ENCODE measurements around the gene LIMS1. TPM values are rescaled to one million over a fixed set of nuclear protein-coding genes. Genes with fewer than 3 reads are reported as not detected.

The LIMS1 gene
- total RNA-seq, 4 donors from 2014 or later, result 147 to 308 (median 224) TPM

GRCh38 chr2:108580050-108580449 lies 45.8 kb downstream of the LIMS1 start:
- Histone ChIP-seq H3K27ac (peak overlapping the region; percentile 32 to 71 (median 44)), H3K36me3 (no peaks in the 10 kb centered on the region), H3K4me1 (peaks cover 39 to 41% of the 10 kb centered on the region in 2 donors), H3K27me3 (no peaks in the 10 kb centered on the region), H3K4me3 (no peak overlapping the region), H3K9me3 (no peaks in the 10 kb centered on the region)
- ATAC-seq (no peak), DNase-seq (no peak)
- in situ Hi-C loops (cut with MboI; ENCODE audit: low sequenced_read_pairs in 4 of 4), result loop anchor here in 3 of 4 donors (5.0 to 25.0 kb wide), 3 partner anchors 48 to 235 kb away; partner anchors contain the start of gene LIMS1 (in 1 of the 3)
- intact Hi-C loops (cut with DNase I; ENCODE audit: low total_unique reads), result loop anchor here (5.0 kb wide), 1 partner anchor 643 kb away; no protein-coding TSS in a partner anchor
- TF ChIP-seq POLR2A (IDR thresholded peaks at IDR 0.05), result no peak
- TF ChIP-seq, protein P1, sequence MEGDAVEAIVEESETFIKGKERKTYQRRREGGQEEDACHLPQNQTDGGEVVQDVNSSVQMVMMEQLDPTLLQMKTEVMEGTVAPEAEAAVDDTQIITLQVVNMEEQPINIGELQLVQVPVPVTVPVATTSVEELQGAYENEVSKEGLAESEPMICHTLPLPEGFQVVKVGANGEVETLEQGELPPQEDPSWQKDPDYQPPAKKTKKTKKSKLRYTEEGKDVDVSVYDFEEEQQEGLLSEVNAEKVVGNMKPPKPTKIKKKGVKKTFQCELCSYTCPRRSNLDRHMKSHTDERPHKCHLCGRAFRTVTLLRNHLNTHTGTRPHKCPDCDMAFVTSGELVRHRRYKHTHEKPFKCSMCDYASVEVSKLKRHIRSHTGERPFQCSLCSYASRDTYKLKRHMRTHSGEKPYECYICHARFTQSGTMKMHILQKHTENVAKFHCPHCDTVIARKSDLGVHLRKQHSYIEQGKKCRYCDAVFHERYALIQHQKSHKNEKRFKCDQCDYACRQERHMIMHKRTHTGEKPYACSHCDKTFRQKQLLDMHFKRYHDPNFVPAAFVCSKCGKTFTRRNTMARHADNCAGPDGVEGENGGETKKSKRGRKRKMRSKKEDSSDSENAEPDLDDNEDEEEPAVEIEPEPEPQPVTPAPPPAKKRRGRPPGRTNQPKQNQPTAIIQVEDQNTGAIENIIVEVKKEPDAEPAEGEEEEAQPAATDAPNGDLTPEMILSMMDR (IDR thresholded peaks at IDR 0.05 in 4 of 5, conservative IDR thresholded peaks at IDR 0.05 in 1 of 5), result no peak

- H3K9me3 ChIP-seq, result no peaks in the 10 kb centered on the region
- intact Hi-C loops (cut with DNase I; ENCODE audit: low total_unique reads) (loop anchor here (2.0 to 5.0 kb wide), 4 partner anchors 49 to 647 kb away; partner anchors contain the start of genes GCC2 and LIMS1), in situ Hi-C loops (cut with MboI; ENCODE audit: low sequenced_read_pairs in 4 of 4) (loop anchor here in 3 of 4 donors (5.0 to 25.0 kb wide), 3 partner anchors 52 to 239 kb away; partner anchors contain the start of gene LIMS1 (in 1 of the 3))
- H3K27ac ChIP-seq, result peak overlapping the region; percentile 30 to 79 (median 64)
- H3K4me1 ChIP-seq, result peaks cover 56 to 57% of the 10 kb centered on the region in 2 donors
- no peak for TF ChIP-seq POLR2A (IDR thresholded peaks at IDR 0.05)
- TF ChIP-seq, protein P1 (IDR thresholded peaks at IDR 0.05 in 4 of 5, conservative IDR thresholded peaks at IDR 0.05 in 1 of 5), result peak; percentile 70 to 82 (median 78)
- H3K27me3 ChIP-seq, result no peaks in the 10 kb centered on the region
- DNase-seq (peak; percentile 52 to 71), ATAC-seq (peak; percentile 77 to 85)
- H3K4me3 ChIP-seq, result no peak overlapping the region
- no peaks in the 10 kb centered on the region for H3K36me3 ChIP-seq
Measured at GRCh38 chr2:108583903-108584520, 49.7 kb downstream of the LIMS1 start.

- Histone ChIP-seq H3K9me3 (no peaks in the 10 kb centered on the region), H3K4me1 (peaks cover 57 to 58% of the 10 kb centered on the region in 2 donors), H3K4me3 (no peak overlapping the region), H3K27me3 (no peaks in the 10 kb centered on the region), H3K36me3 (no peaks in the 10 kb centered on the region), H3K27ac (peak overlapping the region; percentile 83 to 87 (median 86))
- TF ChIP-seq POLR2A (IDR thresholded peaks at IDR 0.05), result no peak
- TF ChIP-seq, protein P1 (IDR thresholded peaks at IDR 0.05 in 4 of 5, conservative IDR thresholded peaks at IDR 0.05 in 1 of 5), result no peak
- in situ Hi-C loops (cut with MboI; ENCODE audit: low sequenced_read_pairs in 4 of 4), result loop anchor here in 2 of 4 donors (10.0 to 25.0 kb wide), 2 partner anchors 123 to 241 kb away; no protein-coding TSS in a partner anchor
- DNase-seq (no peak), ATAC-seq (no peak)
- intact Hi-C loops (cut with DNase I; ENCODE audit: low total_unique reads), result loop anchor here (2.0 kb wide), 3 partner anchors 51 to 235 kb away; partner anchors contain the start of genes GCC2 and LIMS1
Measured at GRCh38 chr2:108585436-108585835, 51.2 kb downstream of the LIMS1 start.

- H3K27me3 ChIP-seq, result no peaks in the 10 kb centered on the region
- H3K4me3 ChIP-seq, result no peak overlapping the region
- no peaks in the 10 kb centered on the region for H3K36me3 ChIP-seq
- H3K4me1 ChIP-seq, result peaks cover 61 to 64% of the 10 kb centered on the region in 2 donors
- peak overlapping the region; percentile 83 to 87 (median 86) for H3K27ac ChIP-seq
- TF ChIP-seq, protein P1 (IDR thresholded peaks at IDR 0.05 in 4 of 5, conservative IDR thresholded peaks at IDR 0.05 in 1 of 5), result no peak
- no peak for TF ChIP-seq POLR2A (IDR thresholded peaks at IDR 0.05)
- ATAC-seq, result no peak
- intact Hi-C loops (cut with DNase I; ENCODE audit: low total_unique reads), result no loop called here
- no peaks in the 10 kb centered on the region for H3K9me3 ChIP-seq
- in situ Hi-C loops (cut with MboI; ENCODE audit: low sequenced_read_pairs in 4 of 4), result loop anchor here in 2 of 4 donors (10.0 to 25.0 kb wide), 2 partner anchors 124 to 241 kb away; no protein-coding TSS in a partner anchor
- no peak for DNase-seq
Measured at GRCh38 chr2:108586116-108586515, 51.8 kb downstream of the LIMS1 start.

Measured in gastrocnemius medialis (tissue), 4 donors.